RPMI8226 (cell line): ENCODE measurements around the gene PLCXD3.

Experiments used
- DNase-seq: peaks from one replicate; pipeline ENCODE4 v3.0.0-alpha.2; 2015

Gene PLCXD3

DNA sequence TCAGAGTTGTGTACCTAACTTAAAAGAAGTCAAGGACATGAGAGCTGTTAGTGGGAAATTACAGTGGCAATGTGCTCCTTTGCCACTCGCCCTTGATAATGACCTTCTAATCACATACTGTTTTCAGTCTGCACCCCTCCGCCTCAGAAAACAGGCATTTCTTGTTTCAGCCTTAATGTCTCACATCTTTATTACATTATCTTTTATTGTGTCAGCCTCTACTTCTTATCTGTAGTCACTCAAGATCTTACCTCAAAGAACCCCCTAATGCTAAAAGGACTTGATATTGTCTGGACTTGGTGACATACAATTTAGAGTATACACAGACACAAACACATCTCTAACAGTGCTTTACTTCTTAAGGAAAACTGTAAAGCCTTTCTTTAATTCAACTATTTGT, 97.9 kb downstream of the PLCXD3 start:
- DNase-seq = no peak

DNA sequence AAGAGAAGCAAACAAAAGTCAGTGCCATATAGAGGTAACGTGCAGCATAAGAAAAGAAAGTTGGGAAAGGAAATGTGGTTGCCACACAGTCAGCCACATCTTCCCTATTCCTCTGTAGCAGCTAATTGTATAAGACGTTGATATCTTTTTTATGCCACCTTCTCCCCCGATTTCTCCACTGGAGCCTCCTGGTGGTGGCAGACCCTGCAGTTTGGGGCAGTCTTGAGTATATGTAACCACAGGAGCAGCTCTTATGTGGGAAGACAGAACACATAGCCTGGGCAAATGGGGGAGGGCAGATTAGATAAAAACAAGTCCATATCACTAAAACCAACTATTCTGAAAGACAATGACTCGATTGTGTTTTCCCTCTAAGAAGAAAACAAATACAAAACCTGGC, 99.7 kb downstream of the PLCXD3 start:
- DNase-seq = no peak

DNA sequence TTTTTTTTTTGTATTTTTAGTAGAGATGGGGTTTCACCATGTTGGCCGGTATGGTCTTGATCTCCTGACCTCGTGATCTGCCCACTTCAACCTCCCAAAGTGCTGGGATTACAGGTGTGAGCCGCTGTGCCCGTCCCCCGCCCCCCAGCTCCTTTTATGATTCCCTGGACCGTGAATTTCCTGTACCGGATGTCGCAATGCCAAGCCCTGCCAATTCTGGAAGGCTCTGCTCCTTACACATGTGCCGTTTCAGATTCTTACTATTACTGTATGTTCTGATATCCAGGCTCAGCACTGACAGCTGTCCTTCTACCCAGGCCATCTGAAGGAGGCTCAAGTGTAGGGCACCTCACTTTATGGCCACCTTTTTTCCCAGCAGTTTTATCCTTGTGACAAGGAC, 100.1 kb downstream of the PLCXD3 start:
- DNase-seq = no peak

DNA sequence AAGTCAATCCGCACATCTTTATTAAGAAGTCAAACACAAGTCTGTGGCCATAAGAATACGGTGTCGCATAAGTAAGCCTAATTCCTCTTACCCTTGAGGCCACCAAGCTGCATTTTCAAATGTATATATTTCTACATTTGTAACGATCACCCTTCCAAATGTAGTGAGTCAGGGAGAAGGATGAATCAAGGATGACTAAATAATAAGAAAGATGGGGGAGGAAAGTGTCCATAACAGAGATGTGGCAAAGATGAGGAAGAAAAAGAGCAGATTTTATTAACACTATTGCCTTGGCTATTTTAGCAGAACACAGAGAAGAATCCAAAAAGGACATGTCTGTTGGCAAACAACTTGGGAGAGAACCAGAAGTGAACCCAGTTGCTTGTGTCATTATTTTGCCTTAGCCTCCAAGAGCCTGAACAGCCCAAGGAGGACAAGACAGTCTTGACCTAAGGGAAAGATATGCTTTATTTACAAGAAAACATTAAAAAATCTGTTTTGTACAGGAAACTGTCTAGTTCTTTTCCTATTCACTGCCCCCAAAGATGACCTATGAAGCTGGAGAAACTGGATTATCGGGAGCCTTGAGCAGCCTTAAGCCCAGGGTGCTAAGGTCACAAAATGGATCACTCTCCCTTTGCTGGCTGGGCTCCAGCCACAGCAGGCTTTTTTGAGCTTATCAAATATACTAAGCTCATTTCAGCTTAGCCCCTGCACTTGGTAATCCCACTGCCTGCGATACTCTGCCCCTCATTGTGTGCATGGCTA, 101.5 kb downstream of the PLCXD3 start:
- no peak for DNase-seq

DNA sequence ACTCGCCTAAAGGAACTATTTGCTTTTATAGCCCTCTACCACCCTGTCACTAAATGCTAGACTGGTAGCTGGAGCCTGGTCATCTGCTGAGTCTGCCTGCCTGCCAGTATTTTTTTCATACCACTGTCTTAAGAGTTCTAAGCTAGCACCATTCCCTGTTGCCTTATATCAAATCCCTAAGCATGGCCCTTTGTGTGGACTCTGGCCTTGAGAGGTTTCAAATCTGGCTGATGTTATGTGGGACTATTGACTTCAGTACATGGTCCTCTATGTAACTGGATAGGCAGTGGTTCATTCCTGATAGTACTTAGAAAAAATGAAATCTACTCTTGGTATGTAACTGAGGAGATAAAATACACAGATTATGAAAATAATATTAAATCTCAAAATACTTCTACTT, 103.5 kb downstream of the PLCXD3 start:
- DNase-seq = no peak

DNA sequence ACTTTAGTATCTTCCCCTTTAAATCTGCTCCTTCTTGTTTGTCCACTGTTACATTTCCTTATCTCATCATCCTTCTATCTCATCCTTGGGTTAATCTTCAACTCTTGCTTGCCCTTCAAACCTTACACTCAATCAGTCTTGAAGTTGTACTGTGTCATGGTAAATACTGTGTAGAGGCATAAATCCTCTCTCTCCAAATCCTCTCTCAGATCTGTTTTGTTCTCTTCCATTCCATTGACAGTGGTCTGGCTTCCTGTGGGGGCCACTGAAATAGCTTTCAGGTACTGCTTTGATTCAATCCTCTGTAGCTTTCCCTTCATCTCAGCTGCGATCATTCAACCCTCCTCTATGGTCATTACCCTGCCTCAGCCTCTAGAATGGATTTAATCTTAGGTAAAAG, 104.0 kb downstream of the PLCXD3 start:
- no peak for DNase-seq

DNA sequence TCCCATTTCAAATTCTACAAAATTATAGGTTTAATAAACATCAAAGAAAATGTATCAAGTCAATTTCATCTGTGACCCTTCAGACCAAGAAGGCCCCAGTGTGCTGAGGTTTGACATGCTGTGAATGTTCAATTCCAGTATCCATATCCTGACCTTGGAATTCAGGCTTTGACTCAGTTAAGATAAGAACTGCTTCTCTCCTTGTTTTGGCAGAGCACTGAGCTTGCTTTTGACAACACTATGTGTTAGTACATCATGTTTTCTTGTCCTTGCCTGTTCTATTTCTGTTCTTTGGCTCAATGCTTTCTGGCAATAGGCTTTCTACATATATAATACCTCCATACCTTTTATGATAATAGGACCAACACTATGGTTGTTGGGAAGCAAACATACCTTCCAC, 105.6 kb downstream of the PLCXD3 start:
- no peak for DNase-seq

DNA sequence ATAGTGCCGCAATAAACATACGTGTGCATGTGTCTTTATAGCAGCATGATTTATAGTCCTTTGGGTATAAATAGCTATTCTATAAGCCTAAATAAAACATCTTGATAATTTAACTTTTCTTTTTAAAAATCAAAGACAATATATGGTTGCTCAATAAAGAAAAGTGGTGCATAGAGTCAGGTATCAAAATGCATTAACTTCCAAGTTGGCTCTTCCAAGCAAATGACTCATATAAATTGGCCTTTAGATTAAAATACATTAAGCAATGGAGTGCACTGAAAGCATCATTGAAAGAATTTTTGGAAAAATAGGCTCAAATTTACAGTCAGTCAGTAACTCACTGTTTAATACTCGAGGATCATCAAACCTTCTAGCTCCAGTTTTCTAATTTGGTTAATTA, 106.6 kb downstream of the PLCXD3 start:
- DNase-seq = no peak

DNA sequence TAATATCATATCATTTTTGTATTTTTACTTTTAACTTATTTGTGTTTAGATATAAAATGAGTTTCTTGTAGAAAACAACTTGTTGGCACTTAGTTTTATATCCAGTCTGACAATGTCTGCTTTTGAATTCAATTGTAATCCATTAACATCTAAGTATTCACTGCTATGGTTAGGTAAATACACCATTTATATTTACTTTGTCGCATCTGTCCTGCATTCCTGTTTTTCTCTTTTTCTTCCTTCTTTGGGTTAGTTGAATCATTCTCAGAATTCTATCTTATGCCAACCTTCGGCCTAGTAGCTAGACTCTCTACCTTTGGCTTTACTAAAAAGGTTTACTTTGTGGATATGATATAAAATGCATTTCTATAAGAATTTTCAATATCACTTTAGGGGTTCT, 107.6 kb downstream of the PLCXD3 start:
- DNase-seq = no peak

DNA sequence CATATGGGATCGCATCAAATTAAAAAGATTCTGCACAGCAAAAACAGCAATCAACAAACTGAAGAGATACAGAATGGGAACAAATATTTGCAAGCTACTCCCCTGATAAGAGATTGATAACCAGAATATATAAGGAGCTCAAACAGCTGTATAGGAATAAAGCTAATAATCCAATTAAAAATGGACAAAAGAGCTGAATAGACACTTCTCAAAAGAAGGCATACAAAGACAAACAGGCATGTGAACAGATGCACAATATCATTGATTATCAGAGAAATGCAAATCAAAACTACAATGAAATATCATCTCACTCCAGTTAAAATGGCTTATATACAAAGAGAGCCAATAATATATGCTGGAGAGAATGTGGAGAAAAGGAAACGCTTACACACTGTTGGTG, 110.6 kb downstream of the PLCXD3 start:
- no peak for DNase-seq

DNA sequence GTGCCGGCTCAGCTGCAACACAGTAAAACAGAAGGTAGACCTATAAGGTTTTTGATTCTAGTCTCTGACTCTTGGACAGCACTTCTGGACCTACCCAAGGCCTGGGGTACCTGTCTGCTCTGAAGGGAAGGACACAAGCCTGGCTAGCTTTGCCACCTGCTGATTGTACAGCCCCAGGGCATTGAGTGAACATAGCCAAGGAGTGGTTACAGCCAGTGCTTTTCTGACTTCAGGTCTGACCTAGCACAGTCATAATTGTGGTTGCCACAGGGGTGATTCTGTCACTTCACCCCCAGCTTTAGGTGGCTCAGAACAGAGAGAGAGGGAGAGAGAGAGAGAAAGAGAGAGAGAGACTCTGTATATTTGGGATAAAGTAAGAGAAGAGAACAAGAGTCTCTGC, 118.4 kb downstream of the PLCXD3 start:
- no peak for DNase-seq

DNA sequence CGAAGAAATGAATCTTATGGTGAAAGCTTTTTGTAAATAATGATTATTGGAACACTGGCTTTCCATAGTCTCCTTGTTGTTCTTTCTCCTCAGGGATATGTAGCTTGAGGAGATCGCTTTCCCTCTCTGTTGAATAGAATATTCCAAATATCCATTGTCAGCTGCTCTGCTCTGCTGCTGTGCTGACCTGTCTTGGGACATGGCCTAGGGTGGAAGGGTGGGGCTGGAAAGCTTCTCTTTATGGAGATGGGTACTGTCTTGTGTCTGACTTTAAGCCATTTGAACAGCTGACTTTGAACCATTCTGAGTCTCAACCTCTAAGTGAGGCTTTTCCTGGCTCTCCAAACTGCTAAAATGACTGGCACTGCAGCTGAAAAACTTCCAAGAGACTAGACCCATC, 135.8 kb downstream of the PLCXD3 start:
- DNase-seq = no peak

DNA sequence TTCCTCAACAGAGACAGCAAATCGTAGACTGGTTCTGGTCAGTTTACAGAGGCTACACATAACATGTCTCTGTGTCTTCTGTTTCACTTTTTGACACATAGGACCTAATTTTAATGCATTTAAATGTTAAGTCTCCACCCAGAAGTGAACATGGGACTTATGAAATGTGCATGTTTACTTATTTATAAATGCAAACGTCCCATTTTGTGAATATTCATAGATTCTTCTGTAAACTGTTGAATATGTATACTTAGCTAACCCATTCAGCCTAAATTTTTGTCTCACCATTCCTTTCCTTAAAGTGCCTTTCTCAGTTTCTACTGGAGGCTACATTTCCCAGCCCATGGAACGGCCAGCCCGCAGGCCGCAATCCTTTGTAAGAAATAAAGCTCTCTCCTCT, 137.2 kb downstream of the PLCXD3 start:
- DNase-seq = no peak

DNA sequence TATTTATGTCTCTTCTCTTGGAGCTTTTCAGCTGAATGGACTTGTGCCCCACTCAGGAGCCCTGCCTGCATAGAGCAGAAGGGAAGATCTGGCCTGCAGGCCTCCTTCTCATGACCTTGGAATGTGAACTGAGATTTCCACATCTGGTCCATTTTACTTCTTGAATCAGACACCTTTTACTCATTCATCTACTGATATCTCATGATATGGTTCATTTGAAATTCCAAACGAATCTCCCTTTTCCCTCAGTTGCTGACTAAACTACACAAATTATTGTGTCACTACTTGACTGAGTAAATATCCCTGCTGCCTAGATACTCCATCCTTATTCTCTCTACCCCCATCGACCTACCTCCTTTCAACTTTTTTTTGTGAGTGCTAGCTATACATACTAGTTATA, 138.7 kb downstream of the PLCXD3 start:
- DNase-seq = no peak

DNA sequence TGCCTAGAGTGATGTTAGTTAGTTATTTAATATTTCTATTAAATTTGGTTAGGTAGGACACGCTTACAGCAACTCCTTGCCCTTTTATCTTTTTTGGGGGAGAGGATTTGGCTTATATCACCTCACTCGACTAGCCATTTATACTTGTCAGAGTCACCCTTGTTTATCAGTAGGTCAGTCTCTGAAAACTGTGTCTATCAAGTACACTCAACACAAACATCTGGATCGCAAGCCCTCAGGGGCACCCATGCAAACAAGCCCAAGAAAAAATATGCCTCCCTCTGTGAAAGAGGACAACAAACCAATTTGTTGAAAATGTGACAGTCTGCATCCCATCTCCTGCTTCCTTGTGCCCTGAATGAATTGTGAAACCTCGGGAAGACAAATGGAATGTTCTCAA, 139.9 kb downstream of the PLCXD3 start:
- no peak for DNase-seq

DNA sequence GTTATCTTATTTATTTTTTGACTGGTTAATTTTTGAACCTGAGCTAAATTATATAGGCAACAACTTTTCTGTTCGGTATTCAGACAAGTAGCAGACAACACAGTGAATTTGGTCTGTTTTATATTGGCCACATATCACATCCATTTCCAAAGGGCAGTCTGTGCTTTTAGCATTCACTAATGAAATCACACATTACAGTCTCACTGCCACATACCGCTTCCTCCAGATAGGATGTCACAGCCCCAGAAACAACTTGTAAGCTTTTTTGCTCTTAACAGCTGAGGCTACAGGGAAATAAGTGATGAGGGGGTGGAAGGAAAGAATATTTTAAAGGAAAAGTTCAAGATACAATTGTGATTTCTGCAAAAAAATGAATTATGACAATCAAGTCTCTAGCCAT, 140.6 kb downstream of the PLCXD3 start:
- no peak for DNase-seq

DNA sequence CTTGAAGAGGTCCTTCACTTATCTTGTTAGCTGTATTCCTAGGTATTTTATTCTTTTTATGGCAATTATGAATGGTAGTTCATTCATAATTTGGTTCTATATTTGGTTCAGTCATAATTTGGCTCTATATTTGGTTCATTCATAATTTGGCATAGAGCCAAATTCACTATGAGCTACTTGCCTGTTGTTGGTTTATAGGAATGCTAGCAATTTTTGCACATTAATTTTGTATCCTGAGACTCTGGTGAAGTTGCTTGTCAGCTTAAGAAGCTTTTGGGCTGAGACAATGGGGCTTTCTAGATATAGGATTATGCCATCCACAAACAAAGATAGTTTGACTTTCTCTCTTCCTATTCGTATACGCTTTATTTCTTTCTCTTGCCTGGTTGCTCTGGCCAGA, 142.2 kb downstream of the PLCXD3 start:
- DNase-seq = no peak

DNA sequence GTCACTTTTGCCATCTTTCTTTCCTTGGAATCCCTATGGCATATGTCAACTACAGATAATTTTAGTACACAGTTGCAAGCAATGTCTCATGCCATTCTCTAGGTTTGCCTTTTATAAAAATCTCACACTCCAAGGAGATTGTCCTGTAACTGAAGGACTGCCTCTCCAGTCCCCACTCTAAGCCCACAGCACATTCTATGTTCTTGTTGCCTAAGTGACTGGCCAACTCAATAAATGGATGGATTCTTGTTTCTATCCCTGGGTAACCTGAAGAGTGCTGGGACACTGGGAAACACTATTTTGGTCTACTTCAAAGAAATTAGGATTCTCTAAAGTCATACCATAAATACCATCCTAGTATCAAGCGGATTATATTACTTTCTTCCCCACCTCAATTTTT, 145.0 kb downstream of the PLCXD3 start:
- no peak for DNase-seq

DNA sequence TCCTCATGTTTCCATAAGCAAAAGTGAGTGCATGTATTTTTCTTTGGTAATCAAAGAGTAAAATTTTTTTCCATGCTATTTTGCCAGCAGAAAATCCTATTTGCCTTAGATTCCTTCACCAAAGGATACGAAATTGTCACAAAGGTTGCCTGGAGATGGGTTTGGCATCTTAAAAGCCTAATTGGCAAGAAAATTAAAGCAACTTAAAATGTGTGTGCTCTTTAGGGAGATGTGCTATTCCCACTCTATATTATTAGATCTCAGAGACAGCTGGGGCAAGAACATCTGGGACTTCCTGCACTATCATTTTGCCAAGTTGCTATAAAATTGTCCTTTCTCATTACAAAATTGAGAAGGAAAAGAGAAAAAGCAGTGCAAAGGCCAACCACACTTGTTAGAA, 146.1 kb downstream of the PLCXD3 start:
- no peak for DNase-seq

DNA sequence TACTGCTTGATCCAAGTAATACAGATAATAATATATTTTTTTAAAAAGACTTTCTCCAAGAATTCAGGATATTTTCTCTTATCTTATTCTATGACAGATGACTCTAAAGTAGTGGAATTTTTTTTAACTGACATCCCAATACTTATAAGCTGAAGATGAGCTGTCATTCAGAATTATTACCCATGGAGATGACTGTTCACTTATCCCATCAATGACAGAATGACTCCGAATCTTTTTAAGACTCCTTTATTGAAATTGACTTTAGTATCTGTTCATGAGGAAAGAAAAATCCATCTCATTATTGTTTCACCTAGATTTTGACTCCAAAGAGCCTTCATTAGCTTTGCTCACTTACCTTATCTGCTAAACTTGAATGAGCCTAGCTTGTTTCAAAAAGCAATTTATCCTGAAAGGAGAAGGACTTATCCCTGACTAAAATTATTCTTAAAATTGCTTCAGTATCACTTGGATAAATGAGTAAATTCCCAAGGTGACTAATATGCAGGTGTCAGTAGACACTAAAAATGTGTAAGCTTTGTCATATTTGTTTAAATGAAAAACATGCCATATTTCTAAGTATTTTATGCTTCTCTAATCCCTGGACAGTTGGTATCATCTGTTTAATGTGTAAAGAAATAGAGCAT, 146.9 kb downstream of the PLCXD3 start:
- DNase-seq = no peak

DNA sequence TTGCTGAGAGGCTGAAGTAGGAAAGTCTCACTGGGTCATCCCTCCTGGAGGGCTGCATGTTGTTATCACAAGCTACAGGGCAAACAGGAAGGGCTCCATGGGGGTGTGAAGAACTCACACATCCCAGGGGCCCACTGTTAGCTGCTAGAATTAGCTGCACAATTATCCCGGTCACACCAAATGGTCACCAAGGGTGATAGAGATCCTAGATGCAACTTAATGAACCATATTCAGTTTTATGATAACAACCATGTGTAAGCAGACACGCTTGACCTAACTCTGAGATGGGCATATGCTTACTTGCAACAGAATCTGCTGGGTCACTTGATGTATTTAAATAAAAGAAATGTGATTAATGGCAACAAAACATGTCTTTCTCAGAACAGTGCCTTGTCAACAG, 153.6 kb downstream of the PLCXD3 start:
- no peak for DNase-seq

DNA sequence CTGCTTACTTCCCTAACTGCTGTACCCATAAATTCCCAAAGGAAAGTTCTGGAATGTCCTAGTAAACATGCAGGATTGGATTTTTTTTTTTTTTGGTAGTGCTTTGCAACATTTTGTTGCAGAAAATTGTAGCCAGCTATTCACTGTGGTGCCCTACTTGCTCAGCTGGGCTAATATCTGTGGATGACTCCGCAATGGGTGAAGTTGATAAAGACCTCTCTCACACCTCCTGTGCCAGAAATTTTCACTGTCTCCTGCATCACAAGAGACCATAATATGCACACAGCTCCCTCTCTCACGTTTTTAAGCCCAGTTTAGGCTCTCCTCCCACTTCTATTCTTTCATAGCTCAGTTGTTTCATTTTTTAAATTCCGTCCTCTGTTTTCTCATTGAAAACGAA, 160.6 kb downstream of the PLCXD3 start:
- no peak for DNase-seq

DNA sequence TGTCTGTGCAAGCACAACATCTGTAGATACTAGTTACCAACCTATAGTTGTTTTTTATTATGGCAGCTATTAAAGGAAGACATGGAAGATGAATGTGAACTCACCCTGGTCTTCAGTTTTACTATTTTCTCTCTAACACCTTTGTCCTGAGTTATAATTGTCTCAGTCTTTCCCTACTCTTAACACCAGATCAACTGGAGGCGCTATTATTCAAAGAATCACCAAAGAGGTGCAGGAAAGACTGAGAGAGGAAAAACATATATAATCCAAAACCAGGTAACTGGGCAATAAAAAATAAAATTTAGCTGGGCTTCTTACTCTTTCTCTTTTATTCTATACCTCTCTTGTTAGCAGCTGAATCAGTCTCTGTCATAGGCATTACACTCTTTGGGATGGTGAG, 162.8 kb downstream of the PLCXD3 start:
- DNase-seq = no peak

DNA sequence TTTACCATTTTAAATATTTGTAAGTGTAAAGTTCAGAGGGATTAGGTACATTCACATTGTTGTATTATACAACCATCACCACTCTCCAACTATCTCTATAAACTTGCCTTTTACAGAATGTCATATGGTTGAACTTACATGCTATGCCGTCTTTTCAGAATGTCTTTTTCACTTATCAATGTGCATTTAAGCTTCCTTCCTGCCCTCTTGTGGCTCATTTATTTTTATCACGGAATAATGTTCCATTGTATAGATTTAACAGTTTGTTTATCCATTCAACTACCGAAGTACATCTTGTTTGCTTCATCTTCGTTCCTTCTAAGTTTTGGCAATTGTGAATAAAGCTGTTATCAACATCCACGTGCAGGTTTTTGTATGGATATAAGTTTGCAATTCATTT, 163.8 kb downstream of the PLCXD3 start:
- no peak for DNase-seq

DNA sequence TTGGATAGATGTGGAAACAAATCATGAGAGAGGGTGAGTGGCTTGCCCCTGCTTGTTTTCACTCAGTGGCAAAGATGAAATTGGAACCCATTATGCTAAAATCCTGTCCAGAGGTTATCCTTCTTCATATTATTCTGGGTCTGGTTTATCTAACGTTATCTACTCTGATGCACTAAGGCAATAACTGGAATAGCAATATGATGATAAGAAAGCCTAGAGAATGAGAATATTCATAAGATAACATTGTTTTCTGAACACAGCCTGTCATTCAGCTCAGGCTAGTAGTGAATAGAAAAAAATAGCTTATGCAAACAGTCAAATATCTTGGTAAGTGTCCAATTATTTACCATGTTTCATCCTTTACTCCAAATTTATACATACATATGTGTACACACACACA, 165.1 kb downstream of the PLCXD3 start:
- DNase-seq = no peak
